H9 (cell line): ENCODE data around the gene ECI2. TPM values are rescaled to one million over a fixed set of nuclear protein-coding genes. Genes with fewer than 3 reads are reported as not detected.

Experiments
- DNase-seq: peaks from one replicate; pipeline ENCODE4 v3.0.0-alpha.2; 2017
- H2AFZ ChIP-seq: one replicate; pipeline ENCODE4 v1.6.1; 2013; ENCODE audit warnings: mild to moderate bottlenecking, low read length, control low read depth, moderate library complexity
- H2AK5ac ChIP-seq: 2 replicates; pipeline ENCODE4 v1.6.1; 2013; ENCODE audit warnings: low read length, control low read depth, mixed read lengths; ENCODE audit not compliant: insufficient read length
- H2BK120ac ChIP-seq: one replicate; pipeline ENCODE4 v1.6.1; 2013; ENCODE audit warnings: low read depth, mild to moderate bottlenecking, low read length, control low read depth, inconsistent platforms; ENCODE audit not compliant: poor library complexity, severe bottlenecking
- H2BK12ac ChIP-seq: 2 replicates; pipeline ENCODE4 v1.6.1; 2013; ENCODE audit warnings: low read length, control low read depth, mixed read lengths, low read depth; ENCODE audit not compliant: insufficient read length
- H2BK15ac ChIP-seq: 2 replicates; pipeline ENCODE4 v1.6.1; 2013; ENCODE audit warnings: low read depth, low read length, control low read depth
- H2BK20ac ChIP-seq: one replicate; pipeline ENCODE4 v1.6.1; 2013; ENCODE audit warnings: low read depth, mild to moderate bottlenecking, low read length, control low read depth, inconsistent platforms; ENCODE audit not compliant: poor library complexity, severe bottlenecking
- H2BK5ac ChIP-seq: 2 replicates; pipeline ENCODE4 v1.6.1; 2013; ENCODE audit warnings: low read length, control low read depth, mixed read lengths; ENCODE audit not compliant: insufficient read length
- H3K14ac ChIP-seq: 2 replicates; pipeline ENCODE4 v1.6.1; 2013; ENCODE audit warnings: low read length, control low read depth; ENCODE audit not compliant: insufficient read depth
- H3K18ac ChIP-seq: 2 replicates; pipeline ENCODE4 v1.6.1; 2013; ENCODE audit warnings: low read depth, mild to moderate bottlenecking, mixed read lengths, low read length, control low read depth; ENCODE audit not compliant: insufficient read length
- H3K23ac ChIP-seq: 2 replicates; pipeline ENCODE4 v1.6.1; 2013; ENCODE audit warnings: low read length, control low read depth, mixed read lengths, low read depth; ENCODE audit not compliant: insufficient read length
- H3K23me2 ChIP-seq: 2 replicates; pipeline ENCODE4 v1.6.1; 2013; ENCODE audit warnings: low read depth, mild to moderate bottlenecking, mixed read lengths, low read length, control low read depth; ENCODE audit not compliant: insufficient read length, poor library complexity, severe bottlenecking
- H3K27ac ChIP-seq: 2 replicates; pipeline ENCODE4 v1.5.1; 2013; ENCODE audit warnings: low read length, control low read depth, mixed read lengths, low read depth; ENCODE audit not compliant: insufficient read length
- H3K27me3 ChIP-seq: 2 replicates; pipeline ENCODE4 v1.6.1; 2013; ENCODE audit warnings: low read length, control low read depth, inconsistent platforms; ENCODE audit not compliant: insufficient read depth
- H3K4ac ChIP-seq: 2 replicates; pipeline ENCODE4 v1.6.1; 2013; ENCODE audit warnings: low read depth, mild to moderate bottlenecking, control low read depth, inconsistent platforms, low read length, moderate library complexity
- H3K4me1 ChIP-seq: 2 replicates; pipeline ENCODE4 v1.6.1; 2013; ENCODE audit warnings: low read length, control low read depth, inconsistent platforms; ENCODE audit not compliant: insufficient read depth
- H3K4me2 ChIP-seq: 2 replicates; pipeline ENCODE4 v1.6.1; 2013; ENCODE audit warnings: low read length, control low read depth, mixed read lengths; ENCODE audit not compliant: insufficient read length, insufficient read depth
- H3K56ac ChIP-seq: 2 replicates; pipeline ENCODE4 v1.6.1; 2013; ENCODE audit warnings: low read depth, mild to moderate bottlenecking, mixed read lengths, low read length, control low read depth; ENCODE audit not compliant: insufficient read length
- H3K79me1 ChIP-seq: 2 replicates; pipeline ENCODE4 v1.6.1; 2013; ENCODE audit warnings: low read depth, mild to moderate bottlenecking, moderate library complexity, low read length, control low read depth, inconsistent platforms; ENCODE audit not compliant: insufficient read depth, poor library complexity, severe bottlenecking
- H3K79me2 ChIP-seq: 2 replicates; pipeline ENCODE4 v1.6.1; 2013; ENCODE audit warnings: low read length, control low read depth, inconsistent platforms; ENCODE audit not compliant: insufficient read depth
- H3K9ac ChIP-seq: 2 replicates; pipeline ENCODE4 v1.6.1; 2013; ENCODE audit warnings: low read length, control low read depth, mixed read lengths; ENCODE audit not compliant: insufficient read length; ENCODE audit errors: extremely low read depth
- H3K9me3 ChIP-seq: one replicate; pipeline ENCODE4 v1.6.1; 2013; ENCODE audit warnings: low read depth, low read length, inconsistent platforms; ENCODE audit not compliant: control insufficient read depth
- H3T11ph ChIP-seq: one replicate; pipeline ENCODE4 v1.6.1; 2013; ENCODE audit warnings: mild to moderate bottlenecking, low read length, control low read depth, inconsistent platforms
- H4K20me1 ChIP-seq: one replicate; pipeline ENCODE4 v1.6.1; 2013; ENCODE audit not compliant: control insufficient read depth, insufficient read length, insufficient read depth
- H4K5ac ChIP-seq: 2 replicates; pipeline ENCODE4 v1.6.1; 2013; ENCODE audit warnings: low read depth, mild to moderate bottlenecking, mixed read lengths, low read length, control low read depth; ENCODE audit not compliant: insufficient read length
- H4K8ac ChIP-seq: replicated peaks from 2 replicates; pipeline ENCODE4 v1.6.1; 2013; ENCODE audit warnings: low read length, control low read depth, mixed read lengths, low read depth; ENCODE audit not compliant: insufficient read length
- H4K91ac ChIP-seq: 2 replicates; pipeline ENCODE4 v1.6.1; 2013; ENCODE audit warnings: low read depth, mild to moderate bottlenecking, moderate library complexity, mixed read lengths, low read length, control low read depth; ENCODE audit not compliant: insufficient read length
- H3K27ac Mint-ChIP-seq, 3 experiments: 2 replicates in 2 of 3; 3 replicates in 1 of 3; pipeline ENCODE4 v1.8.0; 2020 to 2021; ENCODE audit warnings: mixed read lengths in 3 of 3, mild to moderate bottlenecking in 1 of 3, moderate library complexity in 1 of 3
- H3K27me3 Mint-ChIP-seq: 2 replicates; pipeline ENCODE4 v1.8.0; 2021; ENCODE audit warnings: low read depth, mild to moderate bottlenecking, moderate library complexity, mixed read lengths
- H3K36me3 Mint-ChIP-seq, 3 experiments: 2 replicates in 2 of 3; 3 replicates in 1 of 3; pipeline ENCODE4 v1.8.0; 2020 to 2021; ENCODE audit warnings: low read depth in 3 of 3, mixed read lengths in 3 of 3; ENCODE audit not compliant: insufficient read depth in 1 of 3
- H3K4me1 Mint-ChIP-seq, 2 experiments: 2 replicates each; pipeline ENCODE4 v1.8.0; 2020; ENCODE audit warnings: mixed read lengths in 2 of 2
- H3K4me3 Mint-ChIP-seq, 2 experiments: 2 replicates in 1 of 2; 3 replicates in 1 of 2; pipeline ENCODE4 v1.8.0; 2020 to 2021; ENCODE audit warnings: mild to moderate bottlenecking in 2 of 2, mixed read lengths in 2 of 2, moderate library complexity in 1 of 2
- H3K9me3 Mint-ChIP-seq, 2 experiments: 2 replicates in 1 of 2; 3 replicates in 1 of 2; pipeline ENCODE4 v1.8.0; 2020; ENCODE audit warnings: mild to moderate bottlenecking in 2 of 2, mixed read lengths in 2 of 2, moderate library complexity in 1 of 2
- WGBS: extraction: QIAGEN DNeasy Blood & Tissue Kit; methylation state at CpG from one replicate; pipeline ENCODE4 v1.1.7; 2013; ENCODE audit warnings: missing lambda C conversion rate, low lambda C conversion rate, mixed read lengths; ENCODE audit not compliant: insufficient read length; ENCODE audit errors: extremely low coverage; 5-methylcytosine and 5-hydroxymethylcytosine counted together
- total RNA-seq: library from RNA; stranded (reverse); gene quantifications from 2 replicates; pipeline ENCODE4 v1.2.1, GENCODE V29; 2021
- TF ChIP-seq, protein P1 (sequence below): fragments of 200-600 bp; sonication (generic); conservative IDR thresholded peaks from 3 replicates; pipeline ENCODE4 v1.8.0; 2021; ENCODE audit warnings: antibody characterized with exemption, mild to moderate bottlenecking

The ECI2 gene
- total RNA-seq, 1 experiment from 2014 or later, result 67.5 TPM

DNA sequence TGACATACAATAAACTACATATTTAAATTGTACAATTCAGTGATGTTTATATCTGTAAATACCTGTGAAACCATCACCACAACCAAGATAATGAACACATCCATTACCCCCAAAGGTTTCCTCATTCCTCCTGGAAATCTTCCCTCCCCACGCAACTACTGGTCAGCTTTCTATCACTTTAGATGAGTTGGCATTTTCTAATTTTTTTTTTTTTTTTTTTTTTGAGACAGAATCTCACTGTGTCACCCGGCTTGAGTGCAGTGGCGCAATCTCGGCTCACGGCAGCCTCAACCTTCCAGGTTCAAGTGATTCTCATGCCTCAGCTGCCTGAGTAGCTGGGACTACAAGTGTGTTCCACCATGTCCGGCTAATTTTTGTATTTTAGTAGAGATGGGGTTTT, 31.7 kb upstream of the ECI2 start:
- Histone ChIP-seq H3K27me3 (no peaks in the 10 kb centered on the region; the same call in 1 of the 2 replicates), H3K23me2 (no peaks in the 10 kb centered on the region), H3K4ac (no peak overlapping the region), H2AK5ac (no peak overlapping the region), H3K4me2 (no peak overlapping the region), H2BK20ac (no peak overlapping the region), H3K79me1 (no peaks in the 10 kb centered on the region), H3K23ac (no peak overlapping the region), H2BK15ac (no peak overlapping the region), H4K20me1 (no peaks in the 10 kb centered on the region), H3K14ac (no peak overlapping the region), H3T11ph (no peak overlapping the region), H3K79me2 (no peaks in the 10 kb centered on the region), H4K8ac (no peak overlapping the region), H4K5ac (no peak overlapping the region), H3K4me1 (peaks cover 7% of the 10 kb centered on the region; the same call in 1 of the 2 replicates), H2BK12ac (no peak overlapping the region), H3K27ac (no peak overlapping the region), H2BK5ac (no peak overlapping the region), H3K18ac (no peak overlapping the region), H2AFZ (no peak overlapping the region), H3K56ac (no peak overlapping the region), H3K9me3 (peaks cover 4% of the 10 kb centered on the region), H4K91ac (no peak overlapping the region), H3K9ac (no peak overlapping the region), H2BK120ac (no peak overlapping the region)
- DNase-seq, result no peak
- peaks cover 18 to 22% of the 10 kb centered on the region in 2 experiments; a peak in 4 of 5 replicates for H3K9me3 Mint-ChIP-seq
- H3K27me3 Mint-ChIP-seq, result peaks cover 24% of the 10 kb centered on the region
- H3K27ac Mint-ChIP-seq, result no peak overlapping the region
- H3K36me3 Mint-ChIP-seq, result peaks cover 6 to 22% (median 8%) of the 10 kb centered on the region in 3 experiments; a peak in 4 of 7 replicates
- no CpG with 5 or more reads among the region's 6 CpGs for WGBS
- TF ChIP-seq, protein P1, sequence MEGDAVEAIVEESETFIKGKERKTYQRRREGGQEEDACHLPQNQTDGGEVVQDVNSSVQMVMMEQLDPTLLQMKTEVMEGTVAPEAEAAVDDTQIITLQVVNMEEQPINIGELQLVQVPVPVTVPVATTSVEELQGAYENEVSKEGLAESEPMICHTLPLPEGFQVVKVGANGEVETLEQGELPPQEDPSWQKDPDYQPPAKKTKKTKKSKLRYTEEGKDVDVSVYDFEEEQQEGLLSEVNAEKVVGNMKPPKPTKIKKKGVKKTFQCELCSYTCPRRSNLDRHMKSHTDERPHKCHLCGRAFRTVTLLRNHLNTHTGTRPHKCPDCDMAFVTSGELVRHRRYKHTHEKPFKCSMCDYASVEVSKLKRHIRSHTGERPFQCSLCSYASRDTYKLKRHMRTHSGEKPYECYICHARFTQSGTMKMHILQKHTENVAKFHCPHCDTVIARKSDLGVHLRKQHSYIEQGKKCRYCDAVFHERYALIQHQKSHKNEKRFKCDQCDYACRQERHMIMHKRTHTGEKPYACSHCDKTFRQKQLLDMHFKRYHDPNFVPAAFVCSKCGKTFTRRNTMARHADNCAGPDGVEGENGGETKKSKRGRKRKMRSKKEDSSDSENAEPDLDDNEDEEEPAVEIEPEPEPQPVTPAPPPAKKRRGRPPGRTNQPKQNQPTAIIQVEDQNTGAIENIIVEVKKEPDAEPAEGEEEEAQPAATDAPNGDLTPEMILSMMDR, result no peak
- no peak overlapping the region for H3K4me3 Mint-ChIP-seq
- peaks cover 25 to 28% of the 10 kb centered on the region in 2 experiments for H3K4me1 Mint-ChIP-seq
